HCT116 (cell line): ENCODE results near the gene ITGA1. TPM values are rescaled to one million over a fixed set of nuclear protein-coding genes. Genes with fewer than 3 reads are reported as not detected.

ENCODE experiments used
- ATAC-seq: fragments of 200-7000 bp; cut with Tn5 transposase; 2 replicates; pipeline ENCODE4 v1.9.1; 2020; ENCODE audit warnings: mild to moderate bottlenecking, moderate library complexity
- BruUV-seq: library from RNA; stranded (reverse); fragments of 400-500 nt; replicated peaks from 2 replicates; lab custom pipeline; 2021; lab: Mats Ljungman, UMichigan
- CTCF ChIA-PET: fragments of 300-600 bp; sonication (Branson Sonifier 250); formaldehyde crosslinking; loops from one replicate; lab custom pipeline; 2021; ENCODE audit warnings: antibody characterized with exemption; lab: Charles Lee
- POLR2A ChIA-PET: fragments of 300-600, 350-600 bp; sonication (Branson Sonifier 250); formaldehyde crosslinking; loops from one replicate; lab custom pipeline; 2021; ENCODE audit warnings: antibody characterized with exemption; lab: Charles Lee
- RAD21 ChIA-PET, 2 experiments: fragments of 300-600 bp; sonication (Branson Sonifier 250); formaldehyde crosslinking; loops; one replicate each; lab custom pipeline; 2023; ENCODE audit warnings: low total read pairs in 2 of 2; ENCODE audit not compliant: uncharacterized antibody in 2 of 2, unreplicated experiment in 2 of 2, low non-redundant PET in 1 of 2; lab: Charles Lee
- DNase-seq: peaks from one replicate; pipeline ENCODE4 v3.0.0-alpha.2; 2010; ENCODE audit warnings: low read depth, low spot score
- H2AFZ ChIP-seq: fragments of 200-600 bp; shearing (Covaris generic), sonication (generic); 2 replicates; pipeline ENCODE4 v1.6.1; 2017; ENCODE audit warnings: low read depth, mixed run types, mixed read lengths, antibody characterized with exemption, low read length; ENCODE audit not compliant: poor library complexity, severe bottlenecking
- H3K27ac ChIP-seq: 2 replicates; pipeline ENCODE4 v1.5.1; 2012; ENCODE audit warnings: low read depth, low read length
- H3K27me3 ChIP-seq: fragments of 200-600 bp; sonication (generic); 2 replicates; pipeline ENCODE4 v1.6.1; 2016; ENCODE audit warnings: mixed run types, low read length, mixed read lengths; ENCODE audit not compliant: insufficient read depth
- H3K36me3 ChIP-seq, 2 experiments: fragments of 200-500 bp in 1 of 2; fragments of 200-600 bp in 1 of 2; sonication (Bioruptor generic) in 1 of 2; sonication (generic) in 1 of 2; 2 replicates each; pipeline versions ENCODE4 v1.5.1 to v1.6.1; 2014 to 2016; ENCODE audit warnings: low read length in 2 of 2, inconsistent platforms in 1 of 2, mixed read lengths in 1 of 2, mixed run types in 1 of 2; ENCODE audit not compliant: insufficient read depth in 2 of 2, control insufficient read depth in 1 of 2
- H3K4me1 ChIP-seq, 2 experiments: fragments of 200-600 bp in 1 of 2; sonication (generic) in 1 of 2; 2 replicates each; pipeline versions ENCODE4 v1.5.1 to v1.6.1; 2012 to 2017; ENCODE audit warnings: low read length in 2 of 2, inconsistent platforms in 1 of 2, mild to moderate bottlenecking in 1 of 2, mixed read lengths in 1 of 2, mixed run types in 1 of 2, moderate library complexity in 1 of 2; ENCODE audit not compliant: insufficient read depth in 2 of 2, control insufficient read depth in 1 of 2
- H3K4me2 ChIP-seq: fragments of 200-600 bp; sonication (generic); 2 replicates; pipeline ENCODE4 v1.6.1; 2017; ENCODE audit warnings: mixed run types, low read length, mixed read lengths
- H3K4me3 ChIP-seq, 2 experiments: fragments of 200-600 bp in 1 of 2; sonication (generic) in 1 of 2; replicated peaks in 1 of 2; 2 replicates each; pipeline ENCODE4 v1.5.1; 2011 to 2016; ENCODE audit warnings: low read length in 2 of 2, control low read depth in 1 of 2, low read depth in 1 of 2, mild to moderate bottlenecking in 1 of 2, mixed read lengths in 1 of 2, mixed run types in 1 of 2
- H3K79me2 ChIP-seq: fragments of 200-600 bp; sonication (generic); 2 replicates; pipeline ENCODE4 v1.6.1; 2017; ENCODE audit warnings: mild to moderate bottlenecking, mixed run types, low read length, moderate library complexity, mixed read lengths; ENCODE audit not compliant: insufficient read depth
- H3K9ac ChIP-seq: fragments of 200-600 bp; sonication (generic); 2 replicates; pipeline ENCODE4 v1.6.1; 2016; ENCODE audit warnings: low read length, mixed read lengths
- H3K9me2 ChIP-seq: fragments of 200-600 bp; sonication (generic), shearing (Covaris generic); 2 replicates; pipeline ENCODE4 v1.6.1; 2017; ENCODE audit warnings: mixed run types, mild to moderate bottlenecking, moderate library complexity; ENCODE audit not compliant: insufficient read depth
- H3K9me3 ChIP-seq, 2 experiments: fragments of 200-500 bp in 1 of 2; fragments of 200-600 bp in 1 of 2; sonication (Bioruptor generic) in 1 of 2; sonication (generic) in 1 of 2; 2 replicates each; pipeline ENCODE4 v1.6.1; 2014 to 2017; ENCODE audit warnings: low read length in 2 of 2, mixed read lengths in 2 of 2, inconsistent platforms in 1 of 2, low read depth in 1 of 2, mild to moderate bottlenecking in 1 of 2, mixed run types in 1 of 2, moderate library complexity in 1 of 2; ENCODE audit not compliant: control insufficient read depth in 1 of 2, insufficient read depth in 1 of 2
- H4K20me1 ChIP-seq: fragments of 200-600 bp; sonication (generic), shearing (Covaris generic); 2 replicates; pipeline ENCODE4 v1.6.1; 2017; ENCODE audit warnings: mixed run types, mild to moderate bottlenecking, moderate library complexity; ENCODE audit not compliant: insufficient read depth
- CBX3 ChIP-seq: IDR thresholded peaks from 2 replicates; pipeline ENCODE4 v1.6.1; 2012; ENCODE audit warnings: low read depth
- CTCF ChIP-seq, 3 experiments: fragments of 200-600 bp in 1 of 3; sonication (generic) in 1 of 3; IDR thresholded peaks in 2 of 3; conservative IDR thresholded peaks in 1 of 3; 2 replicates each; pipeline ENCODE4 v1.5.1; 2012 to 2017; ENCODE audit warnings: low read depth in 2 of 3, low read length in 2 of 3, antibody characterized with exemption in 1 of 3, borderline replicate concordance in 1 of 3, control low read depth in 1 of 3, mild to moderate bottlenecking in 1 of 3, mixed read lengths in 1 of 3, mixed run types in 1 of 3, moderate library complexity in 1 of 3; ENCODE audit not compliant: insufficient read depth in 1 of 3
- EZH2 ChIP-seq: fragments of 200-600 bp; sonication (generic); IDR thresholded peaks from 2 replicates; pipeline ENCODE4 v1.6.1; 2017; ENCODE audit warnings: antibody characterized with exemption, mixed run types
- POLR2AphosphoS5 ChIP-seq: IDR thresholded peaks from 2 replicates; pipeline ENCODE4 v1.6.1; 2011; ENCODE audit warnings: mild to moderate bottlenecking, low read depth, low read length, moderate library complexity
- REST ChIP-seq: IDR thresholded peaks from 2 replicates; pipeline ENCODE4 v1.6.1; 2012; ENCODE audit warnings: low read depth
- YY1 ChIP-seq: IDR thresholded peaks from 2 replicates; pipeline ENCODE4 v1.6.1; 2011; ENCODE audit warnings: low read length, low read depth, moderate library complexity, mild to moderate bottlenecking; ENCODE audit not compliant: insufficient replicate concordance; ENCODE audit errors: extremely low read depth
- ZBTB33 ChIP-seq: IDR thresholded peaks from 2 replicates; pipeline ENCODE4 v1.6.1; 2011; ENCODE audit warnings: mild to moderate bottlenecking, low read length, moderate library complexity; ENCODE audit not compliant: insufficient replicate concordance; ENCODE audit errors: extremely low read depth
- ZFX ChIP-seq: fragments of 450-650 bp; IDR thresholded peaks from 2 replicates; pipeline ENCODE4 v1.6.1; 2017
- ZNF274 ChIP-seq: fragments of 200-500 bp; sonication (Bioruptor generic); IDR thresholded peaks from 2 replicates; pipeline ENCODE4 v1.6.1; 2014; ENCODE audit warnings: mild to moderate bottlenecking, low read depth, low read length, inconsistent platforms
- intact Hi-C: fragments of 100-400 bp; cut with micrococcal nuclease; formaldehyde crosslinking; loops from 2 replicates; pipeline ENCODE4 v1.10.0; 2022
- total RNA-seq: library from RNA; stranded (reverse); gene quantifications from one replicate; pipeline ENCODE4 v1.2.1, GENCODE V29; 2021; ENCODE audit not compliant: unreplicated experiment

Gene ITGA1
- total RNA-seq, 1 experiment from 2014 or later: 1.8 TPM

GRCh38 chr5:52784737-52785136 lies 3.0 kb upstream of the ITGA1 start:
- H3K9me3 ChIP-seq: no peaks in the 10 kb centered on the region
- no peak overlapping the region for H3K27ac ChIP-seq
- H3K4me1 ChIP-seq: peaks cover 15 to 28% of the 10 kb centered on the region in 2 experiments; a peak in 3 of 4 replicates
- no peak for DNase-seq
- no peak overlapping the region for H3K4me3 ChIP-seq
- no peaks in the 10 kb centered on the region for H3K36me3 ChIP-seq
- H2AFZ ChIP-seq: no peak overlapping the region
- TF ChIP-seq REST (no peak), ZFX (no peak), YY1 (no peak), EZH2 (no peak), CTCF (IDR thresholded peaks at IDR 0.05 in 2 of 3, conservative IDR thresholded peaks at IDR 0.05 in 1 of 3; ENCODE audit: borderline replicate concordance in 1 of 3, insufficient read depth in 1 of 3, low read depth in 2 of 3, low read length in 2 of 3) (no peak), POLR2AphosphoS5 (no peak), ZBTB33 (no peak), CBX3 (no peak), ZNF274 (no peak)
- H3K4me2 ChIP-seq: no peak overlapping the region
- BruUV-seq: no TSS peak
- intact Hi-C loops: no loop called here
- H4K20me1 ChIP-seq: no peaks in the 10 kb centered on the region
- ChIA-PET CTCF (no interaction called here), POLR2A (no interaction called here), RAD21 (no interaction called here)
- H3K79me2 ChIP-seq: no peaks in the 10 kb centered on the region
- no peak for ATAC-seq
- H3K9ac ChIP-seq: no peak overlapping the region
- no peaks in the 10 kb centered on the region for H3K9me2 ChIP-seq
- no peaks in the 10 kb centered on the region for H3K27me3 ChIP-seq
